HepG2 (cell line): ENCODE results near the gene TARM1.

ENCODE experiments used
- AGO1 ChIP-seq: fragments of 200-400 bp; formaldehyde crosslinking; IDR thresholded peaks from 2 replicates; pipeline ENCODE4 v1.6.1; 2017; ENCODE audit warnings: mild to moderate bottlenecking, low read depth, low read length, moderate library complexity; ENCODE audit not compliant: poor library complexity, severe bottlenecking
- CBX1 ChIP-seq: IDR thresholded peaks from one replicate; pipeline ENCODE4 v1.6.1; 2016; ENCODE audit warnings: antibody characterized with exemption, low read depth
- CBX5 ChIP-seq: sonication (generic); formaldehyde crosslinking; IDR thresholded peaks from 2 replicates; pipeline ENCODE4 v1.4.0; 2020; ENCODE audit warnings: missing genetic modification reagents, borderline replicate concordance
- CEBPG ChIP-seq: IDR thresholded peaks from 2 replicates; pipeline ENCODE4 v1.6.1; 2016
- CTCF ChIP-seq: sonication (generic); formaldehyde crosslinking; IDR thresholded peaks from 2 replicates; pipeline ENCODE4 v1.5.0; 2020; ENCODE audit warnings: mild to moderate bottlenecking, missing genetic modification reagents, moderate library complexity
- PHB2 ChIP-seq: fragments of 450-650 bp; IDR thresholded peaks from 2 replicates; pipeline ENCODE4 v1.6.1; 2018; ENCODE audit not compliant: partially characterized antibody
- ZBTB4 ChIP-seq: sonication (generic); formaldehyde crosslinking; IDR thresholded peaks from 2 replicates; pipeline ENCODE4 v1.4.0; 2020; ENCODE audit warnings: missing genetic modification reagents, mild to moderate bottlenecking, borderline replicate concordance
- ZNF260 ChIP-seq: sonication (generic); formaldehyde crosslinking; IDR thresholded peaks from 2 replicates; pipeline ENCODE4 v1.4.0; 2020; ENCODE audit warnings: missing genetic modification reagents, low read depth, mild to moderate bottlenecking, borderline replicate concordance
- ZNF333 ChIP-seq: sonication (generic); formaldehyde crosslinking; IDR thresholded peaks from 2 replicates; pipeline ENCODE4 v1.4.0; 2020; ENCODE audit warnings: mild to moderate bottlenecking, missing genetic modification reagents, borderline replicate concordance
- ZNF639 ChIP-seq: conservative IDR thresholded peaks from 2 replicates; pipeline ENCODE4 v1.6.1; 2018; ENCODE audit warnings: missing genetic modification reagents
- TF ChIP-seq, protein P1 (sequence below): IDR thresholded peaks from 2 replicates; pipeline ENCODE4 v1.6.1; 2016; ENCODE audit warnings: missing compliant biosample characterization, missing genetic modification reagents, borderline replicate concordance
- TF ChIP-seq, protein P2 (sequence below): sonication (generic); formaldehyde crosslinking; IDR thresholded peaks from 2 replicates; pipeline ENCODE4 v1.4.0; 2020; ENCODE audit warnings: missing genetic modification reagents
- TF ChIP-seq, protein P3 (sequence below): sonication (generic); formaldehyde crosslinking; IDR thresholded peaks from 2 replicates; pipeline ENCODE4 v1.4.0; 2020; ENCODE audit warnings: missing genetic modification reagents

- TF ChIP-seq CTCF (no peak), ZNF260 (CRISPR knock-in tag) (no peak), ZNF639 (CRISPR knock-in tag) (no peak), PHB2 (no peak), AGO1 (no peak), CEBPG (CRISPR knock-in tag) (no peak), ZBTB4 (CRISPR knock-in tag) (no peak), CBX1 (no peak), ZNF333 (CRISPR knock-in tag) (no peak), CBX5 (CRISPR knock-in tag) (no peak)
- TF ChIP-seq, protein P1, sequence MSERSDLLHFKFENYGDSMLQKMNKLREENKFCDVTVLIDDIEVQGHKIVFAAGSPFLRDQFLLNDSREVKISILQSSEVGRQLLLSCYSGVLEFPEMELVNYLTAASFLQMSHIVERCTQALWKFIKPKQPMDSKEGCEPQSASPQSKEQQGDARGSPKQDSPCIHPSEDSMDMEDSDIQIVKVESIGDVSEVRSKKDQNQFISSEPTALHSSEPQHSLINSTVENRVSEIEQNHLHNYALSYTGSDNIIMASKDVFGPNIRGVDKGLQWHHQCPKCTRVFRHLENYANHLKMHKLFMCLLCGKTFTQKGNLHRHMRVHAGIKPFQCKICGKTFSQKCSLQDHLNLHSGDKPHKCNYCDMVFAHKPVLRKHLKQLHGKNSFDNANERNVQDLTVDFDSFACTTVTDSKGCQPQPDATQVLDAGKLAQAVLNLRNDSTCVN (CRISPR knock-in tag), result no peak
- TF ChIP-seq, protein P2, sequence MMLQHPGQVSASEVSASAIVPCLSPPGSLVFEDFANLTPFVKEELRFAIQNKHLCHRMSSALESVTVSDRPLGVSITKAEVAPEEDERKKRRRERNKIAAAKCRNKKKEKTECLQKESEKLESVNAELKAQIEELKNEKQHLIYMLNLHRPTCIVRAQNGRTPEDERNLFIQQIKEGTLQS, result no peak
- TF ChIP-seq, protein P3, sequence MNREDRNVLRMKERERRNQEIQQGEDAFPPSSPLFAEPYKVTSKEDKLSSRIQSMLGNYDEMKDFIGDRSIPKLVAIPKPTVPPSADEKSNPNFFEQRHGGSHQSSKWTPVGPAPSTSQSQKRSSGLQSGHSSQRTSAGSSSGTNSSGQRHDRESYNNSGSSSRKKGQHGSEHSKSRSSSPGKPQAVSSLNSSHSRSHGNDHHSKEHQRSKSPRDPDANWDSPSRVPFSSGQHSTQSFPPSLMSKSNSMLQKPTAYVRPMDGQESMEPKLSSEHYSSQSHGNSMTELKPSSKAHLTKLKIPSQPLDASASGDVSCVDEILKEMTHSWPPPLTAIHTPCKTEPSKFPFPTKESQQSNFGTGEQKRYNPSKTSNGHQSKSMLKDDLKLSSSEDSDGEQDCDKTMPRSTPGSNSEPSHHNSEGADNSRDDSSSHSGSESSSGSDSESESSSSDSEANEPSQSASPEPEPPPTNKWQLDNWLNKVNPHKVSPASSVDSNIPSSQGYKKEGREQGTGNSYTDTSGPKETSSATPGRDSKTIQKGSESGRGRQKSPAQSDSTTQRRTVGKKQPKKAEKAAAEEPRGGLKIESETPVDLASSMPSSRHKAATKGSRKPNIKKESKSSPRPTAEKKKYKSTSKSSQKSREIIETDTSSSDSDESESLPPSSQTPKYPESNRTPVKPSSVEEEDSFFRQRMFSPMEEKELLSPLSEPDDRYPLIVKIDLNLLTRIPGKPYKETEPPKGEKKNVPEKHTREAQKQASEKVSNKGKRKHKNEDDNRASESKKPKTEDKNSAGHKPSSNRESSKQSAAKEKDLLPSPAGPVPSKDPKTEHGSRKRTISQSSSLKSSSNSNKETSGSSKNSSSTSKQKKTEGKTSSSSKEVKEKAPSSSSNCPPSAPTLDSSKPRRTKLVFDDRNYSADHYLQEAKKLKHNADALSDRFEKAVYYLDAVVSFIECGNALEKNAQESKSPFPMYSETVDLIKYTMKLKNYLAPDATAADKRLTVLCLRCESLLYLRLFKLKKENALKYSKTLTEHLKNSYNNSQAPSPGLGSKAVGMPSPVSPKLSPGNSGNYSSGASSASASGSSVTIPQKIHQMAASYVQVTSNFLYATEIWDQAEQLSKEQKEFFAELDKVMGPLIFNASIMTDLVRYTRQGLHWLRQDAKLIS (CRISPR knock-in tag), result no peak
Measured at GRCh38 chr19:54035215-54036178, 45.7 kb downstream of the TARM1 start.
